Neural cell (in vitro differentiated cells): ENCODE measurements around the gene SLC22A23. TPM values are rescaled to one million over a fixed set of nuclear protein-coding genes. Genes with fewer than 3 reads are reported as not detected.

ENCODE experiments used
- H2AFZ ChIP-seq: fragments of 200-600, 300-800 bp; sonication (generic), shearing (Covaris generic); 2 replicates; pipeline ENCODE4 v1.6.0; 2014; ENCODE audit warnings: low read depth, mild to moderate bottlenecking, antibody characterized with exemption, low read length, moderate library complexity
- H3F3A ChIP-seq: fragments of 200-600 bp; shearing (Covaris generic); 2 replicates; pipeline ENCODE4 v1.6.1; 2016; ENCODE audit warnings: mild to moderate bottlenecking, moderate library complexity, mixed read lengths, antibody characterized with exemption, low read length; ENCODE audit not compliant: insufficient read depth, poor library complexity, severe bottlenecking
- H3K27ac ChIP-seq: fragments of 200-600, 300-800 bp; sonication (generic), shearing (Covaris generic); 2 replicates; pipeline ENCODE4 v1.5.1; 2014; ENCODE audit warnings: mild to moderate bottlenecking, low read length, moderate library complexity
- H3K27me3 ChIP-seq: fragments of 300-800, 200-600 bp; sonication (generic), shearing (Covaris generic); 2 replicates; pipeline ENCODE4 v1.6.0; 2014; ENCODE audit warnings: mild to moderate bottlenecking, low read depth, low read length, moderate library complexity; ENCODE audit not compliant: insufficient read depth
- H3K36me3 ChIP-seq: fragments of 300-800, 200-600 bp; sonication (generic), shearing (Covaris generic); 2 replicates; pipeline ENCODE4 v1.5.1; 2014; ENCODE audit warnings: mild to moderate bottlenecking, antibody characterized with exemption, low read length, moderate library complexity; ENCODE audit not compliant: insufficient read depth
- H3K4me2 ChIP-seq: fragments of 300-800, 200-600 bp; sonication (generic), shearing (Covaris generic); 2 replicates; pipeline ENCODE4 v1.6.0; 2014; ENCODE audit warnings: mild to moderate bottlenecking, low read length
- H3K4me3 ChIP-seq: fragments of 300-800, 200-600 bp; sonication (generic), shearing (Covaris generic); 2 replicates; pipeline ENCODE4 v1.5.1; 2014; ENCODE audit warnings: mild to moderate bottlenecking, low read length, moderate library complexity
- H3K79me2 ChIP-seq: fragments of 200-600 bp; shearing (Covaris generic); replicated peaks from 2 replicates; pipeline ENCODE4 v1.6.0; 2014; ENCODE audit warnings: mild to moderate bottlenecking, low read length, moderate library complexity; ENCODE audit not compliant: insufficient read depth
- H3K9ac ChIP-seq: fragments of 300-800, 200-600 bp; sonication (generic), shearing (Covaris generic); 2 replicates; pipeline ENCODE4 v1.6.1; 2016; ENCODE audit warnings: mild to moderate bottlenecking, low read length, mixed read lengths
- H3K9me2 ChIP-seq: fragments of 200-600 bp; shearing (Covaris generic); 2 replicates; pipeline ENCODE4 v1.6.1; 2016; ENCODE audit warnings: mild to moderate bottlenecking, low read length, mixed read lengths; ENCODE audit not compliant: insufficient read depth
- H3K9me3 ChIP-seq: fragments of 200-600, 300-800 bp; sonication (generic), shearing (Covaris generic); 2 replicates; pipeline ENCODE4 v1.6.1; 2016; ENCODE audit warnings: mild to moderate bottlenecking, mixed run types, low read length, moderate library complexity, mixed read lengths
- H4K20me1 ChIP-seq: fragments of 200-600 bp; shearing (Covaris generic); 2 replicates; pipeline ENCODE4 v1.6.1; 2016; ENCODE audit warnings: mild to moderate bottlenecking, mixed run types; ENCODE audit not compliant: insufficient read depth
- EP300 ChIP-seq: fragments of 450-650 bp; conservative IDR thresholded peaks from 2 replicates; pipeline ENCODE4 v1.6.1; 2014; ENCODE audit warnings: antibody characterized with exemption, mild to moderate bottlenecking, moderate library complexity; ENCODE audit not compliant: poor library complexity, severe bottlenecking
- EZH2 ChIP-seq: fragments of 200-600, 300-800 bp; shearing (Covaris generic), sonication (generic); IDR thresholded peaks from 2 replicates; pipeline ENCODE4 v1.6.1; 2014; ENCODE audit warnings: antibody characterized with exemption, low read length, borderline replicate concordance, mild to moderate bottlenecking; ENCODE audit not compliant: insufficient read depth, poor library complexity, severe bottlenecking
- MXI1 ChIP-seq: fragments of 450-650 bp; conservative IDR thresholded peaks from 2 replicates; pipeline ENCODE4 v1.6.1; 2014; ENCODE audit warnings: antibody characterized with exemption, mild to moderate bottlenecking; ENCODE audit not compliant: poor library complexity, severe bottlenecking
- POLR2AphosphoS5 ChIP-seq: IDR thresholded peaks from 2 replicates; pipeline ENCODE4 v1.6.1; 2012
- RAD21 ChIP-seq: fragments of 450-650 bp; conservative IDR thresholded peaks from 2 replicates; pipeline ENCODE4 v1.6.1; 2014; ENCODE audit warnings: antibody characterized with exemption, mild to moderate bottlenecking, moderate library complexity
- SMC3 ChIP-seq: fragments of 450-650 bp; conservative IDR thresholded peaks from 2 replicates; pipeline ENCODE4 v1.6.1; 2014; ENCODE audit warnings: antibody characterized with exemption, mild to moderate bottlenecking, moderate library complexity; ENCODE audit not compliant: poor library complexity
- TAF1 ChIP-seq: IDR thresholded peaks from 2 replicates; pipeline ENCODE4 v1.6.1; 2012; ENCODE audit warnings: low read depth
- polyA plus RNA-seq: library from polyadenylated mRNA; depleted of rRNA; stranded (reverse); fragments of >200 nt; gene quantifications from 2 replicates; pipeline ENCODE4 v1.2.3, GENCODE V29; 2014
- TF ChIP-seq, protein P1 (sequence below): fragments of 450-650 bp; IDR thresholded peaks from 2 replicates; pipeline ENCODE4 v1.5.1; 2014; ENCODE audit warnings: antibody characterized with exemption, mild to moderate bottlenecking, moderate library complexity; ENCODE audit not compliant: poor library complexity, severe bottlenecking
- TF ChIP-seq, protein P2 (sequence below): IDR thresholded peaks from 2 replicates; pipeline ENCODE4 v1.6.1; 2012; ENCODE audit warnings: borderline replicate concordance

SLC22A23 gene
- polyA plus RNA-seq, 1 donor from 2014 or later = 8.8 TPM

DNA sequence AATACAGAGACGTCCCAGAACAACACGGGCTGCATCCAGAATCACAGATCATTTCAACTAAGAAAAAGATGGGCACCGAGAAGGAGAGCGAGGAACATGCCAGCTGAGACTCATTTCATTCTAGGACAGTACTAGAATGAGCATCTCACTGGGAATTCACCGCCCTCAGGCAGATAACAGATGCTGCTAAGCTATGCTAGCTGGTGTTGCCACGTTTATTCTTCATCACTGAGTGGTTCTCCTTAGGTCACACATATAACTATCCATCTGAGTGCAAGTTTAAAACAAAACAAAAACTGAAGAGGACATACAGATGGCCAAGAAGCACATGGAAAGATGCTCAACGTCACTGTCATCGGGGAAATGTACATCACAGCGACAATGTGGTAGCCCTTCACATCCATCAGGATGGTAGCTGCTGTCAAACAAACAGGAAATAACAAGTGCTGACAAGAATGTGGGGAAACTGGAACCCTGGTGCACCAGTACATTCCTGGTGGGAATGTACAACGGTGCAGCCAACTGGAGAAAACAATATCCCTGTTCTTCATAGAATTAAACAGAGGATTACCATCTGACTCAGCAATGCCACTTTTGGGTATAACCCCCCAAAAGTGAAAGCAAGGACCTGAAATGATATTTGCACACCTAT is 97.6 kb downstream of the SLC22A23 start (continued):
- TF ChIP-seq EP300 = no peak
- TF ChIP-seq TAF1 = no peak
- TF ChIP-seq EZH2 = no peak

DNA sequence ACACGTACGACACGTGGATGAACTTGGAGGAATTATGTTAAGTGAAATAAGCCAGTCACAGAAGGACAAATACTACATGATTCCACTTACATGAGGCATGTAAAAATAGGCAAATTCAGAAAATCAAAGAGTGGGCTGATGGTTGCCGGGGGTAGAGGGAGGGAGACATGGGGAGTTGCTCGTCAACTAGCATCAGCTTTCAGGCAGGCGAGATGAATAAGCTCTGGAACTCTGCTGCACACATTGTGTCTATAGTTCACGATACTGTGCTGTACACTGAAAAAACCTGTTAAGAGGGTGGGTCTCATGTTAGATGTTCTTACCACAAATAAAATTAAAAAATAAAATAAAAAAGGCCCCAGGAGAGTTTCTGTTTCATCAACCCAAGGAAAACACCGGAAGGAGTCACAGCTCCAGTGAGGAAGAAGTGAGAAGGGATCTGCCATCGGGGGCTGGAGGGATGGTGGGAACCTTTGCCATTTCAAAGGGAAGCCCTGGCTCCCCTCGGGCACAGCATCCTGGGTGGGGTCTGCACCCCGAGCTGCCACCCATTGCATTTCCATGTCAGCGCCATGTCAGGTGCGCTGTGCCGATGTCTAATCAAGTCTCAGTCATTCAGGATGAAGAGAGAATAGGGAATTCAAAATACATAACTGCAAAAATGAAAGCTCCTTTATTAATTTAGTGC is 98.3 kb downstream of the SLC22A23 start:
- no peaks in the 10 kb centered on the region for H4K20me1 ChIP-seq
- H3K9me2 ChIP-seq = no peaks in the 10 kb centered on the region
- TF ChIP-seq EZH2 (no peak), SMC3 (no peak), RAD21 (no peak), TAF1 (no peak), POLR2AphosphoS5 (no peak), MXI1 (no peak), EP300 (no peak)
- TF ChIP-seq, protein P1, sequence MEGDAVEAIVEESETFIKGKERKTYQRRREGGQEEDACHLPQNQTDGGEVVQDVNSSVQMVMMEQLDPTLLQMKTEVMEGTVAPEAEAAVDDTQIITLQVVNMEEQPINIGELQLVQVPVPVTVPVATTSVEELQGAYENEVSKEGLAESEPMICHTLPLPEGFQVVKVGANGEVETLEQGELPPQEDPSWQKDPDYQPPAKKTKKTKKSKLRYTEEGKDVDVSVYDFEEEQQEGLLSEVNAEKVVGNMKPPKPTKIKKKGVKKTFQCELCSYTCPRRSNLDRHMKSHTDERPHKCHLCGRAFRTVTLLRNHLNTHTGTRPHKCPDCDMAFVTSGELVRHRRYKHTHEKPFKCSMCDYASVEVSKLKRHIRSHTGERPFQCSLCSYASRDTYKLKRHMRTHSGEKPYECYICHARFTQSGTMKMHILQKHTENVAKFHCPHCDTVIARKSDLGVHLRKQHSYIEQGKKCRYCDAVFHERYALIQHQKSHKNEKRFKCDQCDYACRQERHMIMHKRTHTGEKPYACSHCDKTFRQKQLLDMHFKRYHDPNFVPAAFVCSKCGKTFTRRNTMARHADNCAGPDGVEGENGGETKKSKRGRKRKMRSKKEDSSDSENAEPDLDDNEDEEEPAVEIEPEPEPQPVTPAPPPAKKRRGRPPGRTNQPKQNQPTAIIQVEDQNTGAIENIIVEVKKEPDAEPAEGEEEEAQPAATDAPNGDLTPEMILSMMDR = no peak
- TF ChIP-seq, protein P2, sequence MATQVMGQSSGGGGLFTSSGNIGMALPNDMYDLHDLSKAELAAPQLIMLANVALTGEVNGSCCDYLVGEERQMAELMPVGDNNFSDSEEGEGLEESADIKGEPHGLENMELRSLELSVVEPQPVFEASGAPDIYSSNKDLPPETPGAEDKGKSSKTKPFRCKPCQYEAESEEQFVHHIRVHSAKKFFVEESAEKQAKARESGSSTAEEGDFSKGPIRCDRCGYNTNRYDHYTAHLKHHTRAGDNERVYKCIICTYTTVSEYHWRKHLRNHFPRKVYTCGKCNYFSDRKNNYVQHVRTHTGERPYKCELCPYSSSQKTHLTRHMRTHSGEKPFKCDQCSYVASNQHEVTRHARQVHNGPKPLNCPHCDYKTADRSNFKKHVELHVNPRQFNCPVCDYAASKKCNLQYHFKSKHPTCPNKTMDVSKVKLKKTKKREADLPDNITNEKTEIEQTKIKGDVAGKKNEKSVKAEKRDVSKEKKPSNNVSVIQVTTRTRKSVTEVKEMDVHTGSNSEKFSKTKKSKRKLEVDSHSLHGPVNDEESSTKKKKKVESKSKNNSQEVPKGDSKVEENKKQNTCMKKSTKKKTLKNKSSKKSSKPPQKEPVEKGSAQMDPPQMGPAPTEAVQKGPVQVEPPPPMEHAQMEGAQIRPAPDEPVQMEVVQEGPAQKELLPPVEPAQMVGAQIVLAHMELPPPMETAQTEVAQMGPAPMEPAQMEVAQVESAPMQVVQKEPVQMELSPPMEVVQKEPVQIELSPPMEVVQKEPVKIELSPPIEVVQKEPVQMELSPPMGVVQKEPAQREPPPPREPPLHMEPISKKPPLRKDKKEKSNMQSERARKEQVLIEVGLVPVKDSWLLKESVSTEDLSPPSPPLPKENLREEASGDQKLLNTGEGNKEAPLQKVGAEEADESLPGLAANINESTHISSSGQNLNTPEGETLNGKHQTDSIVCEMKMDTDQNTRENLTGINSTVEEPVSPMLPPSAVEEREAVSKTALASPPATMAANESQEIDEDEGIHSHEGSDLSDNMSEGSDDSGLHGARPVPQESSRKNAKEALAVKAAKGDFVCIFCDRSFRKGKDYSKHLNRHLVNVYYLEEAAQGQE = no peak
- no peak overlapping the region for H3K27ac ChIP-seq
- no peaks in the 10 kb centered on the region for H3K36me3 ChIP-seq
- H3K79me2 ChIP-seq = no peaks in the 10 kb centered on the region
- no peaks in the 10 kb centered on the region for H3K9me3 ChIP-seq
- no peak overlapping the region for H2AFZ ChIP-seq
- no peak overlapping the region for H3K4me2 ChIP-seq
- no peak overlapping the region for H3K4me3 ChIP-seq
- H3F3A ChIP-seq = no peaks in the 10 kb centered on the region
- H3K9ac ChIP-seq = no peak overlapping the region
- H3K27me3 ChIP-seq = no peaks in the 10 kb centered on the region

DNA sequence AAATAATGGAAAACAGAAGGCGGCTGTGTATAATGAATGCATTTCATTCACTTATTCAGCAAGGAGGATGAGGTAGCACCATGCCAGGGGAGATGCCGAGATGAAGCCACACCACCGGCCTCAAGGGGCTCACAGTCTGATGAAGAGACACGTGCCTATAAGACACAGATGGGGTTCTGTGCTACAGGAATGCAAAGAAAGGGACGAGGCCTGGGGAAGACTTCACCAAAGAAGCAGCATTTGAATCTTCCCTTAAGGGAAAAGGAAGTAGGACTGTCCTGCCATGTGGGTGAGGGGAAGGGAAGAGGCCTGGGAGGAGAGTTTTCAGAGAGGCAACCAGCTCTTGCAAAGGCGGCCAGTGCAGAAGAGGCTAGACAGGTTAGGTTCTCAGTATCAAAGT is 99.2 kb downstream of the SLC22A23 start:
- Histone ChIP-seq H3K4me3 (no peak overlapping the region), H3K9me2 (no peaks in the 10 kb centered on the region), H3K79me2 (no peaks in the 10 kb centered on the region), H3K9me3 (no peaks in the 10 kb centered on the region), H4K20me1 (no peaks in the 10 kb centered on the region), H3K36me3 (no peaks in the 10 kb centered on the region), H3K4me2 (no peak overlapping the region), H3K27me3 (no peaks in the 10 kb centered on the region), H3K27ac (no peak overlapping the region), H2AFZ (no peak overlapping the region), H3F3A (no peaks in the 10 kb centered on the region), H3K9ac (no peak overlapping the region)
- TF ChIP-seq, protein P2 = no peak
- no peak for TF ChIP-seq SMC3
